Measurements from ENCODE around the gene USP35. TPM values are rescaled to one million over a fixed set of nuclear protein-coding genes. Genes with fewer than 3 reads are reported as not detected.

USP35 gene
- total RNA-seq, 2 donors from 2014 or later = 5.2 to 5.6 TPM

GRCh38 chr11:78261367-78261766 is 72.6 kb downstream of the USP35 start:
- no peaks in the 10 kb centered on the region for H3K9me3 ChIP-seq
- no peaks in the 10 kb centered on the region for H3K36me3 ChIP-seq

GRCh38 chr11:78261828-78262227 is 73.1 kb downstream of the USP35 start:
- Histone ChIP-seq H3K4me1 (no peaks in the 10 kb centered on the region), H3K36me3 (no peaks in the 10 kb centered on the region), H3K27me3 (no peaks in the 10 kb centered on the region), H3K4me3 (no peak overlapping the region), H3K9ac (ENCODE audit: low read depth in 2 of 2, low read length in 2 of 2) (no peak overlapping the region), H3K9me3 (no peaks in the 10 kb centered on the region), H3K27ac (no peak overlapping the region)
- no peak for TF ChIP-seq CTCF (IDR thresholded peaks at IDR 0.05)
- intact Hi-C loops (cut with DNase I) = no loop called here
- no peak for DNase-seq

More at GRCh38 chr11:78261367-78261766, 72.6 kb downstream of the USP35 start:
- no peaks in the 10 kb centered on the region for H3K4me1 ChIP-seq
- no peaks in the 10 kb centered on the region for H3K27me3 ChIP-seq
- no peak overlapping the region for H3K4me3 ChIP-seq
- no peak for DNase-seq
- TF ChIP-seq CTCF (IDR thresholded peaks at IDR 0.05) = no peak
- intact Hi-C loops (cut with DNase I) = no loop called here
- no peak overlapping the region for H3K27ac ChIP-seq
- H3K9ac ChIP-seq (ENCODE audit: low read depth in 2 of 2, low read length in 2 of 2) = no peak overlapping the region

- Histone ChIP-seq H3K27me3 (no peaks in the 10 kb centered on the region), H3K27ac (no peak overlapping the region), H3K4me3 (no peak overlapping the region), H3K9ac (ENCODE audit: low read depth in 2 of 2, low read length in 2 of 2) (no peak overlapping the region), H3K36me3 (no peaks in the 10 kb centered on the region), H3K4me1 (no peaks in the 10 kb centered on the region), H3K9me3 (no peaks in the 10 kb centered on the region)
- intact Hi-C loops (cut with DNase I) = no loop called here
- no peak for DNase-seq
- no peak for TF ChIP-seq CTCF (IDR thresholded peaks at IDR 0.05)
Observed at GRCh38 chr11:78262238-78262637, 73.5 kb downstream of the USP35 start.

GRCh38 chr11:78262691-78263090 is 74.0 kb downstream of the USP35 start:
- Histone ChIP-seq H3K9me3 (no peaks in the 10 kb centered on the region), H3K27ac (no peak overlapping the region), H3K36me3 (no peaks in the 10 kb centered on the region), H3K27me3 (no peaks in the 10 kb centered on the region), H3K4me1 (no peaks in the 10 kb centered on the region), H3K9ac (ENCODE audit: low read depth in 2 of 2, low read length in 2 of 2) (no peak overlapping the region), H3K4me3 (no peak overlapping the region)
- TF ChIP-seq CTCF (IDR thresholded peaks at IDR 0.05) = no peak
- intact Hi-C loops (cut with DNase I) = no loop called here
- DNase-seq = no peak

Other genes starting within 250 kb of the USP35 start
- gene INTS4, start 194.3 kb upstream of the USP35 start, total RNA-seq = 10 to 100 TPM; 21.5 to 28.0 TPM
- 10 to 100 TPM; 19.5 to 19.7 TPM for gene KCTD14, start 165.6 kb upstream of the USP35 start, total RNA-seq
- under 1 TPM in 1 of 2 donors, not detected in 1; 0.61 TPM for gene THRSP, start 125.1 kb upstream of the USP35 start, total RNA-seq
- gene NDUFC2, start 109.1 kb upstream of the USP35 start, total RNA-seq = 100 to 1,000 TPM; 226 to 288 TPM
- 10 to 100 TPM; 22.7 to 40.1 TPM for gene ALG8, start 49.3 kb upstream of the USP35 start, total RNA-seq
- 1 to 10 TPM; 7.5 to 9.2 TPM for gene KCTD21, start 293 bp upstream of the USP35 start, total RNA-seq
- gene GAB2, start 228.9 kb downstream of the USP35 start, total RNA-seq = 10 to 100 TPM; 20.0 to 21.1 TPM

All from colonic mucosa (tissue), 4 donors.